Endothelial cell of umbilical vein (primary cell): ENCODE data around the gene FSTL4. TPM values are rescaled to one million over a fixed set of nuclear protein-coding genes. Genes with fewer than 3 reads are reported as not detected.

Experiments
- BruUV-seq: library from RNA; stranded (reverse); fragments of 400-500 nt; replicated peaks from 2 replicates; lab custom pipeline; 2021; lab: Mats Ljungman, UMichigan
- CTCF ChIA-PET: fragments of 300-600, 350-600 bp; sonication (Branson Sonifier 250); formaldehyde crosslinking; loops from one replicate; lab custom pipeline; 2021; ENCODE audit warnings: antibody characterized with exemption, inconsistent platforms; lab: Charles Lee
- POLR2A ChIA-PET: fragments of 300-600, 350-600 bp; sonication (Branson Sonifier 250); formaldehyde crosslinking; loops from one replicate; lab custom pipeline; 2021; ENCODE audit warnings: antibody characterized with exemption, inconsistent platforms; lab: Charles Lee
- DNase-seq: peaks from one replicate; pipeline ENCODE4 v3.0.0-alpha.2; 2011; ENCODE audit warnings: low read depth, low spot score
- FAIRE-seq: peaks from 2 replicates; lab custom pipeline; 2011; peaks lifted over from hg19 to GRCh38; lab: Jason Lieb, UNC
- H2AFZ ChIP-seq: 2 replicates; pipeline ENCODE4 v1.6.0; 2012; ENCODE audit warnings: low read depth, low read length, control low read depth, inconsistent platforms
- H3K27ac ChIP-seq: 2 replicates; pipeline ENCODE4 v1.5.1; 2011; ENCODE audit warnings: low read depth, mild to moderate bottlenecking, control low read depth, low read length, moderate library complexity; ENCODE audit not compliant: insufficient read depth
- H3K27me3 ChIP-seq, 2 experiments: 2 replicates each; pipeline versions ENCODE4 v1.6.0 to v1.6.1; 2011; ENCODE audit warnings: low read length in 2 of 2, mixed read lengths in 1 of 2; ENCODE audit not compliant: control insufficient read depth in 2 of 2, insufficient read depth in 2 of 2
- H3K36me3 ChIP-seq, 2 experiments: 2 replicates in 1 of 2; 3 replicates in 1 of 2; pipeline ENCODE4 v1.5.1; 2011; ENCODE audit warnings: low read length in 2 of 2, mild to moderate bottlenecking in 1 of 2, moderate library complexity in 1 of 2; ENCODE audit not compliant: control insufficient read depth in 2 of 2, insufficient read depth in 2 of 2; ENCODE audit errors: extremely low read depth in 1 of 2
- H3K4me1 ChIP-seq: 3 replicates; pipeline ENCODE4 v1.5.1; 2011; ENCODE audit warnings: mild to moderate bottlenecking, low read length; ENCODE audit not compliant: control insufficient read depth, insufficient read depth; ENCODE audit errors: extremely low read depth
- H3K4me2 ChIP-seq: 2 replicates; pipeline ENCODE4 v1.6.1; 2011; ENCODE audit warnings: low read length, control low read depth, mixed read lengths; ENCODE audit not compliant: insufficient read depth
- H3K4me3 ChIP-seq, 3 experiments: fragments of 200-600 bp in 1 of 3; sonication (generic), shearing (Covaris generic) in 1 of 3; replicated peaks in 1 of 3; 2 replicates each; pipeline ENCODE4 v1.5.1; 2011 to 2016; ENCODE audit warnings: control low read depth in 3 of 3, low read length in 3 of 3, mild to moderate bottlenecking in 2 of 3, inconsistent platforms in 1 of 3, low read depth in 1 of 3, moderate library complexity in 1 of 3; ENCODE audit not compliant: insufficient read depth in 1 of 3
- H3K79me2 ChIP-seq: 2 replicates; pipeline ENCODE4 v1.6.0; 2012; ENCODE audit warnings: low read length, inconsistent platforms; ENCODE audit not compliant: control insufficient read depth, insufficient read depth
- H3K9ac ChIP-seq: replicated peaks from 2 replicates; pipeline ENCODE3; 2011; ENCODE audit warnings: low read length, control low read depth; ENCODE audit not compliant: insufficient read depth; ENCODE audit errors: extremely low read depth
- H3K9me1 ChIP-seq: replicated peaks from 3 replicates; pipeline ENCODE4 v1.6.0; 2011; ENCODE audit warnings: mild to moderate bottlenecking, low read length; ENCODE audit not compliant: control insufficient read depth, insufficient read depth; ENCODE audit errors: extremely low read depth
- H3K9me3 ChIP-seq: replicated peaks from 2 replicates; pipeline ENCODE4 v1.5.1; 2012; ENCODE audit warnings: low read length, inconsistent platforms; ENCODE audit not compliant: control insufficient read depth, insufficient read depth
- H4K20me1 ChIP-seq: replicated peaks from 2 replicates; pipeline ENCODE3; 2011; ENCODE audit warnings: mild to moderate bottlenecking, low read length; ENCODE audit not compliant: control insufficient read depth, insufficient read depth; ENCODE audit errors: extremely low read depth
- EZH2 ChIP-seq: IDR thresholded peaks from 2 replicates; pipeline ENCODE4 v1.6.1; 2012; ENCODE audit warnings: borderline replicate concordance, low read depth, mild to moderate bottlenecking, moderate library complexity, low read length, inconsistent platforms; ENCODE audit not compliant: severe bottlenecking
- FOS ChIP-seq: IDR thresholded peaks from 2 replicates; pipeline ENCODE4 v1.6.1; 2011; ENCODE audit warnings: mild to moderate bottlenecking, low read length, moderate library complexity, borderline replicate concordance; ENCODE audit not compliant: insufficient read depth
- GATA2 ChIP-seq: IDR thresholded peaks from 2 replicates; pipeline ENCODE4 v1.7.0; 2011; ENCODE audit warnings: low read depth, mild to moderate bottlenecking, moderate library complexity, mixed read lengths, low read length; ENCODE audit not compliant: insufficient read length, insufficient read depth
- JUN ChIP-seq: IDR thresholded peaks from 2 replicates; pipeline ENCODE4 v1.6.1; 2011; ENCODE audit warnings: borderline replicate concordance, low read depth; ENCODE audit not compliant: insufficient read length, insufficient read depth
- MAX ChIP-seq: IDR thresholded peaks from 2 replicates; pipeline ENCODE4 v1.6.1; 2011; ENCODE audit not compliant: insufficient read depth, insufficient read length
- MYC ChIP-seq: IDR thresholded peaks from one replicate; pipeline ENCODE4 v1.6.1; 2011; ENCODE audit warnings: mild to moderate bottlenecking, low read depth, low read length
- POLR2A ChIP-seq: IDR thresholded peaks from 2 replicates; pipeline ENCODE4 v1.6.1; 2012; ENCODE audit warnings: low read depth, mild to moderate bottlenecking, control low read depth, low read length
- POLR2AphosphoS5 ChIP-seq: IDR thresholded peaks from 2 replicates; pipeline ENCODE4 v1.6.1; 2012; ENCODE audit warnings: low read depth, mild to moderate bottlenecking, control low read depth, low read length, moderate library complexity; ENCODE audit not compliant: insufficient read depth
- dilution Hi-C: fragments of 300-500 bp; cut with MboI; formaldehyde crosslinking; loops from one replicate; pipeline ENCODE4 v1.15.0; 2019; ENCODE audit warnings: low sequenced_read_pairs; ENCODE audit not compliant: extremely low pct_ligation_motif_present
- intact Hi-C: fragments of 100-400 bp; cut with micrococcal nuclease; formaldehyde crosslinking; loops from one replicate; pipeline ENCODE4 v1.10.0; 2022
- polyA plus RNA-seq, 4 experiments: library from polyadenylated mRNA; depleted of rRNA in 3 of 4; stranded (reverse) in 3 of 4; unstranded in 1 of 4; fragments of >200 nt; gene quantifications; 2 replicates each; pipeline versions ENCODE4 v1.2.1 to v1.2.3, GENCODE V29; 2011 to 2012; ENCODE audit warnings: missing spikeins in 1 of 4
- total RNA-seq: library from RNA; stranded (reverse); gene quantifications from 2 replicates; pipeline ENCODE4 v1.2.3, GENCODE V29; 2021
- TF ChIP-seq, protein P1 (sequence below), 2 donors: IDR thresholded peaks; 1 replicate in 1 of 2; 2 replicates in 1 of 2; pipeline ENCODE4 v1.5.1; 2011; ENCODE audit warnings: low read length in 2 of 2, mild to moderate bottlenecking in 2 of 2, moderate library complexity in 2 of 2, control low read depth in 1 of 2, inconsistent platforms in 1 of 2, low read depth in 1 of 2; ENCODE audit not compliant: insufficient read depth in 1 of 2; ENCODE audit errors: extremely low read depth in 1 of 2

Gene FSTL4
- total and polyA plus RNA-seq, 2 donors (not counting 3 experiments of a cell fraction or from before 2014, with no cell fraction given), result 0.18 TPM; not detected in 1

GRCh38 chr5:133271606-133272005 is 340.7 kb downstream of the FSTL4 start:
- no peaks in the 10 kb centered on the region for H3K79me2 ChIP-seq
- no peaks in the 10 kb centered on the region for H3K36me3 ChIP-seq
- no peak overlapping the region for H3K4me2 ChIP-seq
- H3K9me3 ChIP-seq, result no peaks in the 10 kb centered on the region
- ChIA-PET CTCF (interaction anchor here (1.6 kb wide), 1 partner anchor 16 kb away, joined by 6 read pairs; no protein-coding TSS in a partner anchor), POLR2A (no interaction called here)
- no peak overlapping the region for H3K4me3 ChIP-seq
- intact Hi-C loops, result no loop called here
- no peaks in the 10 kb centered on the region for H3K9me1 ChIP-seq
- DNase-seq (no peak), FAIRE-seq (no peak)
- H2AFZ ChIP-seq, result no peak overlapping the region
- H3K27ac ChIP-seq, result no peak overlapping the region
- H3K27me3 ChIP-seq, result no peaks in the 10 kb centered on the region
- TF ChIP-seq EZH2 (no peak), GATA2 (no peak), MAX (no peak), POLR2AphosphoS5 (no peak), POLR2A (no peak), JUN (no peak), MYC (no peak), FOS (no peak)
- TF ChIP-seq, protein P1, sequence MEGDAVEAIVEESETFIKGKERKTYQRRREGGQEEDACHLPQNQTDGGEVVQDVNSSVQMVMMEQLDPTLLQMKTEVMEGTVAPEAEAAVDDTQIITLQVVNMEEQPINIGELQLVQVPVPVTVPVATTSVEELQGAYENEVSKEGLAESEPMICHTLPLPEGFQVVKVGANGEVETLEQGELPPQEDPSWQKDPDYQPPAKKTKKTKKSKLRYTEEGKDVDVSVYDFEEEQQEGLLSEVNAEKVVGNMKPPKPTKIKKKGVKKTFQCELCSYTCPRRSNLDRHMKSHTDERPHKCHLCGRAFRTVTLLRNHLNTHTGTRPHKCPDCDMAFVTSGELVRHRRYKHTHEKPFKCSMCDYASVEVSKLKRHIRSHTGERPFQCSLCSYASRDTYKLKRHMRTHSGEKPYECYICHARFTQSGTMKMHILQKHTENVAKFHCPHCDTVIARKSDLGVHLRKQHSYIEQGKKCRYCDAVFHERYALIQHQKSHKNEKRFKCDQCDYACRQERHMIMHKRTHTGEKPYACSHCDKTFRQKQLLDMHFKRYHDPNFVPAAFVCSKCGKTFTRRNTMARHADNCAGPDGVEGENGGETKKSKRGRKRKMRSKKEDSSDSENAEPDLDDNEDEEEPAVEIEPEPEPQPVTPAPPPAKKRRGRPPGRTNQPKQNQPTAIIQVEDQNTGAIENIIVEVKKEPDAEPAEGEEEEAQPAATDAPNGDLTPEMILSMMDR (IDR thresholded peaks at IDR 0.05; ENCODE audit: extremely low read depth in 1 of 2, insufficient read depth in 1 of 2, low read depth in 1 of 2, low read length in 2 of 2), result no peak
- no peaks in the 10 kb centered on the region for H3K4me1 ChIP-seq
- dilution Hi-C loops, result no loop called here
- no peaks in the 10 kb centered on the region for H4K20me1 ChIP-seq
- H3K9ac ChIP-seq, result no peak overlapping the region
- no TSS peak for BruUV-seq
